GM21390 (cell line): Measurements from ENCODE around the gene SEPTIN12.

Source experiments
- ATAC-seq: cut with Tn5 transposase; IDR thresholded peaks from one replicate; pipeline ENCODE4 v1.9.1; 2021; ENCODE audit not compliant: unreplicated experiment

Gene SEPTIN12, protein sequence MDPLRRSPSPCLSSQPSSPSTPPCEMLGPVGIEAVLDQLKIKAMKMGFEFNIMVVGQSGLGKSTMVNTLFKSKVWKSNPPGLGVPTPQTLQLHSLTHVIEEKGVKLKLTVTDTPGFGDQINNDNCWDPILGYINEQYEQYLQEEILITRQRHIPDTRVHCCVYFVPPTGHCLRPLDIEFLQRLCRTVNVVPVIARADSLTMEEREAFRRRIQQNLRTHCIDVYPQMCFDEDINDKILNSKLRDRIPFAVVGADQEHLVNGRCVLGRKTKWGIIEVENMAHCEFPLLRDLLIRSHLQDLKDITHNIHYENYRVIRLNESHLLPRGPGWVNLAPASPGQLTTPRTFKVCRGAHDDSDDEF

DNA sequence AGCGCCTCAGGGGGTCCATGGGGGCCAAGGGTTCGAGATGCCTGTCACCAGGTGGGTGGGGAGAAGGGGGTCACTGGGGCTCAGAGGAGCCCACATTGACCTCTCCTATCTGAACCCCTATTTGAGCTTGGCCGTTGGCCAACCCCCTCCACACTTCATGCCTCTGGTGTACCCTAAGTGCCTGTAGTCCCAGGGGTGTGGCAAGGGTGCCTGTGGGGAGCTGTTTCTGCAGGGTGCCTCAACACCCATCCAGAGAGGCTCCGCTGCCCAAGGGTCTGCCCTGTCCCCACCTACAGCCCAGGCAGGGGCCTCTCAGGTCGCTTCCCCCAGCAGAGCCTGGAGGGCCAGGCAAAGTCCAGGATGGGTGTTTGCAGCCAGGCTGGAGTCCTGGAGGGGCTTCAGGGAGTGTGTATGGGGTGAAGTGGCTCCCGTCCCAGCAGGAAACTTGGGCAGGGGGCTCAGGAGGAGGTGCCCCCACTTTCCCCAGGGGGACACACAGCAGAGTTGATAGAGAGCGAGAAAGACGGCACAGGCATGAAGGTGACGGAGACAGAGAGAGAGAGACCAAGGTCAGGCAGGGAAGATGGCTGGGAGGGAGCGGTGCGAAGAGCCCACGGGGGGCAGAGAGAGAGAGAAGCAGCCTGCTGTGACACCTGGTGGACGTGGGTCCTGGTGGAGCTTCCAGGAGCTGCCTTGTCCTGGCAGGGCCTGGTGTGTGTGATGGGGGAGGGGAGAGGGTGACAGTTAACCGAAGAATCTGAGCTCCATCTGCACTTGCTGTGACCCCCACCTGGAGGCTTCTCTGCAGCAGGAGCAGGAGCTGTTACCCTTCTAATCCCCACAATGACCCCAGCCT lies at the start of gene SEPTIN12:
TSS of gene SEPTIN12 (minus strand) at position 719 of the 856 bp plus-strand sequence. CDS start at position 19, 700 bp downstream.
- no peak for ATAC-seq

DNA sequence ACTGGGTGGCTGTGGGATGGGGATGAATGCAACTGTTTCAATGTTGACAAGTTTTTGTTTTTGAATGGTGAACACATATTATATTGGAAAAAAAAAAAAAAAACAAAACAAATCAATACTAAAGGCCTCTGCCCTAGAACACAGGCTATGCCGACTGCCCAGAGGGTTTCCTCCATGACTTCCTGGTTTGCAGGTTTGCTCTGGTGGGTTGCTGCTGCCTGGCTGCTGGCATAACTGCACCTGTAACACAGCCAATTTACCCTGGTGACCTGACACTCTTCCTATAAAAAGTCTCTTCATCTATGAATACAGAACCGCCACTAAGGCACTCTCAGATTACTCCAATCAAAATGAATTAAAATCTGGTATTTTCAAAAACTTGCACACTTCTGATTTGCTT lies 48.6 kb upstream of the SEPTIN12 start:
- no peak for ATAC-seq

DNA sequence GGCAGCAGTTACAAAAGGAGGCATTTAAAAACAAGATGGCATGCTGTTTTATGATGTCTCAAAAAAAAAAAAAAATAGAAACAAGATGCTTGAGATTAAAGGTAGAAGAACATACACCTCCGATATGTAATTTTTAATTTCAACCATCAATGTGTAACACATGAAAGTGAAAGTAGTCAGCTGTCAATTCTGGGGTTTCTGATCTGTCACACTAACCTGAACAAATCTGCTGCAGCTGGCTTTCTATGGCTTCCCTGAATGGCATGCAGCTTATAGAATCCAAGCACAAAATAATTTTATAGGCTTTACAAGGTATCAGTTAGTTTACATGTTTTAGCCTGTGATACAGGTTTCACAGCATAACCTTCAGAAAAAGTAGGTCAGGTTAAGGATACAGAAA lies 45.4 kb upstream of the SEPTIN12 start:
- no peak for ATAC-seq

DNA sequence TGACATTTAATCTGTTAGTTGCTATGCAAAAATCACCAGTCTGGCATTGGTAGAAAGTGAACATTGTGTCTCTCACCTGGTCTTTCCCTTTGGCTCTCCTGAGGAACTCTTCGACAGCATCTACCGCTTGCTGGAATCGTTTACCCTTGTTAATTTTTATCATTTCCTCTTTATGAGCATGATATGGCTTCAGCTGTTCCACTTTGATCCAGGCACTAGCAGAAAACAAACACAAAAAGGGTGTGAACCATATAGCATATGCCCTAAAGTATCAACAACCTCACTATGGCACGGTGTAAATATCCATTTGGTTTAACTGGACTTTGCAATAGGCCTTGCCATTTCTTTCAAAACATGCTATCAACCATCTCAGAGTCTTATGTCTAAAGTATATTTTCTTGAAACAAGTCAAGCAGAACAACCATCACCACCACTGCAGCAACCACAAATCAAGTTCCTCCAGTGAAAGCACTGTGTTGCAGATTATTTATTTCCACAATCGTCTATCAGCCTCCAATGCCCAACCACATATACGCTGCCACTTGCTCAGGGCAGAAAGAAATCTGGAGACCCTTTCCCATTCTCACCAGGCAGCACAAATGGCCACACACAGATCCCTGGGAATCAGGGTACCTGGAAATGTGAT lies 44.7 kb upstream of the SEPTIN12 start:
- no peak for ATAC-seq

DNA sequence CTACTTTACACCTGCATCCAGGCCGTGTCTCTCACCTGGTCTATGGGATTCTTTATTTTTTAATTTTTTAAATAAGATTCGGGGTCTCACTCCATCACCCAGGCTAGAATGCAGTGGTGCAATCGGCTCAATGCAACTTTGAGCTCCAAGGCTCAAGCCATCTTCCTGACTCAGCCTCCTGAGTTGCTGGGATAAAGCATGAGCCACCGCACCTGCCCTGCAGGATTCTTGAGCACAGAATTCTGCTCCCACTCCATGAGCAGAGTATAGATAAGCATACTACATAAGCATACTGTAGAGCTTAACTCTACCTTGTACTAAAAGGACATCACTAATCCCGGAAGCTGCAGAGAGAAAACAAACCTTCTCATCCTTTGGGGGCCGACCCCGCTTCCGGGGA lies 43.5 kb upstream of the SEPTIN12 start:
- ATAC-seq = no peak

DNA sequence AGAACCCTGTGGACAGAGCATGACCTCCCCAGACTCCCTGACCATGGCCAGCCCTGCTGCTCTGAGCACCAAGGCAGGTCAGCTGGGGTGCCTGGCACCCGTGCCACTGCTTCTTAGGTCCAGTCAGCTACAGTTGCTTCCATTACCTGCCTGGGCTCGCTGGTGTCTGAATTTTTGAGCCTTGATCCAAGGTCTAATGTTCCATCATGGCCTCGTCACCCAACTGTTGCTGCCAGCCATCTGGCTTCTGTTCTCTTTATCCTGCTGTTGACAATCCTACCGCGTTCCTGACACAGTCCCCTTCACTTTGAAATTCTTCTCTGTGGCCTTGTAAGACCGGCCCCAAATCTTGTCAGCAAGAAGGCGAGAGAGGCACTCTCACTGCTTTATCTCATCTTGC lies 42.3 kb upstream of the SEPTIN12 start:
- no peak for ATAC-seq

DNA sequence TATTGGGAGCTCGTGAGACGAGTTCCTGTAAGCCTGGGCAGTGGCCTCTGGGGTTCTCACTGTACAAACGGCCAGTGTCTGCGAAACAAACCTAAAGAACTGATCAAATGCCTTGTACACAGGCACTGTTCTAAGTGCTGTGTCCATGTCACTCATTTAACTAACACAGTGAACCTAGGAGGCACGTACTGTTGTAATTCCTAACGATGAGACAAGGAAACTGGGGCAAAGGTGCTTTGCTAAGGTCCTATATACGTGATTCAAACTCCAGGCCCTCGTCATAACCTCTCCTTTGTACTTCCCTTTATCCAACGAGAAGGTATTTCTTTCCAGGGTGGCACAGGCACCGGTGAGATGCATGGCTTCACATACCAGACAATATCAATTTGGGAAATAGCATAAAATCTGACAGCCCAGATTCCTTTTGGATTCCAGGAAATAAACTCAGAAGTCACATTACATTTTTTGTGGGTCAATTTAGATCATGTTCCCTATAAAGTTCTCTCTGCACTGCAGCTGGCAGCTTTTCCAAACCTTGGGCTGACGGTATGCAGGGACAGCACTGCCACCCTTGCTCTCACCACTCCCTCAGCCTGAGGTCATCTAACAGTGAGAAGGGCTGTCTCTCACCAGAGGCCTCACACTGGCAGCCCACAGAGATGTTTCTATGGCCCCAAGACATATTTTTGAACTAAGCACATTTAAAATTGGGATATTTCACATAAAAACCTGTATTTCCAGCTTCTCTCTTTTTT lies 40.6 kb upstream of the SEPTIN12 start:
- no peak for ATAC-seq

DNA sequence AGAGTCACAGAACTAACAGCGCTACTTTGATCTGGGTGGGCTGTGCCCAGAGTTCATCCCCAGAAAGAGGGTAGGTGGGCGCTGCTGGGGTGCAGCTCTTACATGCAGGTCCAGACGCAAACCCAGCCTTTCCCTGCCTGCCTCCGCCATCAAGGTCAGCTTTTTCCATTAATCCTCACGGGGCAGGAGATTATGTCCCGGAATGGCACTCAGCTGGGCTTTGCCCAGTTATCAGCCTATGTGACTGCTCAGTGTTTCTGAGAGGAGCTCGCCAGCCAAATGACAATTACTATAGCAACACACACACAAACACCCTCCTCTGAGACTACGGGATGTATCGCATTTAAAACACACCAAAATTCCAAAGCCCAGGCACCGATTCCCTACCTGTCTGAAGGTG lies 38.8 kb upstream of the SEPTIN12 start:
- ATAC-seq = no peak

DNA sequence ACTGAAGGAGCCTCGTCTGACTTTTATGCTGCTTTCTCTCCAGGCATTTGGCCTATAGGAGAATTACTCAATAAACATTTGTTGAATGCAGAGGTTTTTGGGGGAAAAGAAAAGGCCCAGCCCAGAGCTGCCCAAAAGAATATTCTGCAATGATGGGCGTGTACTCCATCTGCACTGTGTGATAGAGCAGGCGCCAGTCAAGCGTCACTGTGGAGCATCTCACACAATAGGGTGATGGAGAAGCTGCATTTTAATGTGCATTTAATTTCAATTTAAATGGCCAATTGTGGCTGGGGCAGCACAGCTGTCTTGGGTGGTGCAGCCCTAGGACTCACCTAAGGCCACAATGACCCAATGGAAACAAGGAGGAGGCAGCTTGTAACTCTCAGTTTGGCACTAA lies 38.4 kb upstream of the SEPTIN12 start:
- ATAC-seq = no peak

DNA sequence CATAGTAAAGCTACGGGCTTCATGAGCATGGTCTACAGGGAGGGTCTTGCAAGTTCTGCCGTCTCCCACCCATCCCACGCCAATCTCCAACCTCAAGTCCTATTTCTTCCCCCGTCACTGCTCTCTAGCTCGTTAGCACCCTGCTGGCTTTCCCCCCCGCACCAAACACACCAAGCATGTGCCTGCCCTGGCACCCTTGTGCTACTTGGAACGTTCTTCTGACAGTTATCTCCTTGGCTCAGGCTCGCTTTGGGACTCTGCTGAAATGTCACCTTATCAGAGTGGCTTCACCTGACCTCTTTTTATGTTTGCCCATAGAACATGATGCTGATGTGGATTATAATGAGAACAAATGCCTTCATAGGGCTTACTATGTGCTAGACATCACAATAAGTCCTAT lies 37.1 kb upstream of the SEPTIN12 start:
- no peak for ATAC-seq

DNA sequence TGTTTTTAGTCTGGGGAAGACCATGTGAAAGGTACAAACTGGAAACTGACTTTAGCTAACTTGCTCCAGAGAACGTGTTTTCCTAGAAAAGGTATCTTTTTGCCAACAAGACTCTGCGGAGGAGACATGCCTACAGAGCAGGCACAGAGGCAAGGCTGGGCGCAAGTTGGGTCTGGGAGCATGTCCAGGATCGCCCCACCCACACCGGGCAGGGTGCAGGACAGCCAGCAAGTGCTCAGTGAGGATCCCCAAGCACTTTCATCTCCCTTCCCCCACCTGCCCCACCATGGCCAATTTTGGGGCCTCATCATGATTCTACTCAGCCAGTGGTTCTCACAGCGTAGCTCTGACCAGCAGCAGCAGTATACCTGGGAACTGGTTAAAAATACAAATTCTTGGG lies 32.5 kb upstream of the SEPTIN12 start:
- no peak for ATAC-seq

DNA sequence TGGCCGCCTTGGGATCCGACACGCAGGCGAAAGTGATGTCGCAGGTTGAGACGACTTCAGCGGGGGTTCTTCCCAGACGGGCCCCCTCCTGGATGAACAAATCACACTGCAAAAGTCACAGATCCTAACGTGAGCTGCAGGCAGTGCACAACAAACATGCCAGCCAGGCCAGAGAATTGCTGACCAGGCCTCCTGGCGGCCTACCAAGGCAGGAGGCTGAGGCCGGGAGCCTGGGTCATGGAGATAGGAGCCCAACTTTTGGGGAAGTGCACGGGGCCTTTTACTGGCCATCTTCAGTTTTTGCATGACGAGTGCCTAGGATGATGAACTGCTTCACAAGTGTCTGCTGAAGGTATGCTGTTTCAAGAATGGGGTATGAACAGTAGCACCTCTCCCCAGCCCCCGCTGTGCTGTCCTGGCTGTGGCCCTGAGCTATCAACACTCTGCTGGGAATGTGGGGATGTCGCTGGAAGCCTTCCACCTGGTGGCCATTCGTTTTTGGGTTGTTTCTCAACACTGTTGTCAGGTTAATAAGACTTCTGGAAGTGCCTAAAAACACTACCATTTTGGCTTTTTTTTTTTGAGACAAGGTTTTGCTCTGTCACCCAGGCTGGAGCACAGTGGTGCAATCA lies 26.5 kb upstream of the SEPTIN12 start:
- no peak for ATAC-seq

DNA sequence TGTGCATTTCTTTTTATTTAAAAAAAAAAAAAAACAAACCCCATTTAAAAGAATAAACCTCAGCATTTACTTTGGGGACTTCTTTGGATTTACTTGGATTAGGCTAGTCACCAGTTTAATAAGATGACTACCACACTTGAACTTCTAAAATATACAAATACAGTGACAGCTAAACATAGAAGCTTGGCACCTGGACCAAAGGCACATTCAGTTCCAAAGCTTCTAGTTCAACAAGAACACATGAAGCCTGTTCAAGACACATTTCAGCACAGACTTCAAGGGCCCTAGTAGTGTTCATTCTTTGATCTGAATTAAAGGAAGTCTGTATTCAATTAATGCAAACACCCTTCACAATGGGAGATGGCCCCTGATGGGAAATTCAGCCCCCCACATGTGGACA lies 25.9 kb upstream of the SEPTIN12 start:
- no peak for ATAC-seq

DNA sequence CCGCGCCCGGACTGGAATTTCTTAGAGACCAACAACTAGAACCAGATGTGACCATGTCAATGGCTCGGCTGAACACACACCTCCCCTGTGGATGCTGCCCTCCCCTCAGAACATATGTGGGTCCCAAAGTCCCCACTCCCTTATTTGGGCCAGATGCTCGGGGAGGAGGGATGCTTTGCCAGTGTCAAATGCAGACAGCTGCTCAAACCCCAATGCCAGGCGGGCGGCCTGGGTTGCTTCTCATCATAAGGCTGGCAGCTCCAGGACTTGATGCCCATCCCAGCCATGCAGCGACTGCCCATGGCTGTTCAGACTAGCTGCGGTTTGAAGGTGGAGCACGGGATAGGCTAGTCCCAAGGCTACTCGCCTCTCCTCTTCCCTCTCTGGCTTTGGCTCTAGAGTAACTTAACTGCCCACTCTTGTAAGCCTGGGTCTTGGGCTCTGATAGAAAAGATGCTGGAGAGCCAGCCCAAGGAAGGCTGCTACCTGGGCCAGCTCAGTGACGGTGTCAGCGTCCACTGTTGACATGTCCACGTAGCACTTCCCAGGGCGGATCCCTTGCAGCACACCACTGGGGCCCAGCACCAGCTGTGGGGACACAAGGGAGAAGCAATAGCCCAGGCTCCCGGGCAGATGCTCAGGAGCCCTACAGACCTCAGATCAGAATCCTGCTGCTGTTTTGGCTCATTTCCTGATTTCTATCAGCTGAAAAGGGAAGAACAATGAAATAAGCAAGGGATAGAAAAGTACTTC lies 25.3 kb upstream of the SEPTIN12 start:
- ATAC-seq = no peak

DNA sequence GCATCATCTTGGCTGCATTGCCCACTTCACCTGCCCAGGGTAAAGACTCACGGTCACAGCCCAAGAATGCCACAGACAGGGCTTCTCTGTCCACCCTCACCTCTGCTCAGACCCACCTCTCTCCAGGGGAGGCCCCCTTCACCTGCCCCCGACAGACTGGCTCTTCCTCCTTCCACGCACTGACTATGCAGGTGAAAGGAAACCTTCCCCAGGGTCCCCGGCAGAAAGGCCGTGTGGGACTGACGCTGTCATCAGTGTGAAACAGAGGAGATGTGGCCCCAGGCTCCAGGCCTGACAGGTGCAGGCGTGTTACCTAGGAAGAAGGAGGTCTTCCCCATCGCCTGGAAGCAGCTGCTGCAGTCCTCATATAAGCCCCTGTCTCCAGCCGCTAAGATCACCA lies 23.6 kb upstream of the SEPTIN12 start:
- no peak for ATAC-seq

DNA sequence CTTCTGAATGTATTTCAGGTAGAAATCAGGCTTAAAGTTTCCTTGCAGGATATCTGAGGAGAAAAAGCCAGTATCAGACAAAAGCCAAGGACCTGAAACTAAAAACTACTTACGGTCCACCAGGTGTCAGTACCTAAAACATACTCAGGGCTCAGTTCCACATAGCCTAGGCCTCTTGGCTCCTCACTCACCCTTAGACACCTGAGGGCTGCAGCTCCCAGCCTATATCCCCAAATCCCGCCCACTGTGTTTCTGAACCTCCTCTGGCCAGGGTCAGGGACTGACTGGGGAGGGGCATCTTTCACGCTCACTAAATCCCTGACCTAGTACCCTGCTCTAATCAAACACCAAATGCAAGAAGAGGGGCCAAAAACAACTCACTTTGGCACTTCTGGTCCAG lies 23.1 kb upstream of the SEPTIN12 start:
- ATAC-seq = no peak

DNA sequence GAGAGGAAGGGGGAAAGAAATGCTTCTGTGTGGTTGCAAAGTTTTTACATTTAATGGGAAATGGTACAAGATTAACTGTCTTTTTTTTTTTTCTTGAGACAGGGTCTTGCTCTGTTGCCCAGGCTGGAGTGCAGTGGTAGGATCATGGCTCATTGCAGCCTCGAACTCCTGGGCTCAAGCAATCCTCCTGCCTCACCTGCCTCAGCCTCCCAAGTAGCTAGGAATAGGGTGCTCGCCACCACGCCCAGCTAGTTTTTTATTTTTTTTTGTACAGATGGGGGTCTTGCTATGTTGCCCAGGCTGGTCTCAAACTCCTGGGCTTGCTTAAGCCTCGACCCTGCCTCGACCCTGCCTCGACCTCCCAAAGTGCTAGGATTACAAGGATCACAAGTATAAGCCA lies 18.1 kb upstream of the SEPTIN12 start:
- no peak for ATAC-seq

DNA sequence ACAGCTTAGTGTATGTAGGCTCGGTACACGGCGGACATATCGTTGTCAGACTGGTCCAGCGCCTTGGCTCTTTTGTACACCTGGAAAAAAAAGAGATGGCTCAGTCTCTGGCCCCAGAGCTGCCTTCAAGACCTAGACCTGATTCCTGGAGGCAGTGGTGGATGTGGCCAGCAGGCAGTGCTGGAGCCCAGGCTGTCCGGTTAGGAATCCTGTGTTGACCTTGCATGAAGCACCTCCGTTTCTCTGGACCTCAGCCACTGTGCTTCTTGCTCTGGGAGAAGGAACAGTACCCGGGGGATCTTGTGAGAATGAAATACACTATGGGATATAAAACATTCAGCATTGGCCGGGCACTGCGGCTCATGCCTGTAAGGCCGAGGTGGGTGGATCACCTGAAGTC lies 17.1 kb upstream of the SEPTIN12 start:
- no peak for ATAC-seq

DNA sequence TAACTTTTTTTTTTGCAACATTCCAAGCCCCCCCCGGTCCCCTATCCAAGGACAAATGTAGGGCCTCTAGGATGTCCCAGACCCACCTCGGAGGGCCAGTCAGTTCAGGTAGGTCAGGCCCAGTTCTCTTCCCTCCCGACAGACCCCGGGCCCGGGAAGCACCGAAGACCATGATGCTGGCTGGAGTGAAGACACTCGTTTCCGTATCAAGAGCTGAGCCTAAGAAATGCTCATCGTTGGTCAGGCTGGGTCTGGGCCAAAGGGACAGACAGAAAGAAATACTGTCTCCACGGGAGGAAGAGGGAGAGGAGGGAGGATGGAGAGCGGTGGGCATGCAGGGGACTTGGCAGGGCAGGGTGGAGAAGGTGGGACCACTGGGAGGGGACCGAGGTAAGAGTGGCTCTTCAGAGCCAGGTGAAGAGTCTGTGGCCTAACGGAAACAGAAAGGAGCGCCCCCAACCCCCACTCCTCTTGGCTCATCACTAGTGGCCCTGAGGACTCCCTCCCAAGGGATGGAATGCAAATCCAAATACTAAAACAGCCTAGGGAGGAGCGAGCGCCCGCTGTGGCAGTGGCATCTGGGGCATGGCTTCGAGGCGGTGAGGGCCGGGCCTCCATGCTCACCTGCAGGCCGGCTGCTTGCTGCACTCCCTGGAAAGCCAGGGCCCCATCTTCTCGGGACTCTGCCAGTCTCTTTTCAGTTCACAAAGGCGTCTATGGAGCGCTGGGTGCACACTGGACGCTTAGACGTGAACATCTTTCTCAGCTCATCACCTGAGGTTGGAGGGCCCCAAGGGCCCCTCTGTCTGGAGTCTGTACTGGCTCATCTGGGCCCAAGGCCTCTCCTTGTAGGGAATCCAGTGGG lies 16.0 kb upstream of the SEPTIN12 start:
- ATAC-seq = no peak
